HG02571 (cell line): ENCODE measurements around the gene NADSYN1.

Experiments used
- ATAC-seq: cut with Tn5 transposase; IDR thresholded peaks from one replicate; pipeline ENCODE4 v1.9.1; 2021; ENCODE audit warnings: mild to moderate bottlenecking, moderate library complexity; ENCODE audit not compliant: unreplicated experiment

The NADSYN1 gene

GRCh38 chr11:71489311-71490043 lies 36.5 kb downstream of the NADSYN1 start:
- ATAC-seq: no peak

- no peak for ATAC-seq
Measured at GRCh38 chr11:71490044-71490730, 37.2 kb downstream of the NADSYN1 start.

DNA sequence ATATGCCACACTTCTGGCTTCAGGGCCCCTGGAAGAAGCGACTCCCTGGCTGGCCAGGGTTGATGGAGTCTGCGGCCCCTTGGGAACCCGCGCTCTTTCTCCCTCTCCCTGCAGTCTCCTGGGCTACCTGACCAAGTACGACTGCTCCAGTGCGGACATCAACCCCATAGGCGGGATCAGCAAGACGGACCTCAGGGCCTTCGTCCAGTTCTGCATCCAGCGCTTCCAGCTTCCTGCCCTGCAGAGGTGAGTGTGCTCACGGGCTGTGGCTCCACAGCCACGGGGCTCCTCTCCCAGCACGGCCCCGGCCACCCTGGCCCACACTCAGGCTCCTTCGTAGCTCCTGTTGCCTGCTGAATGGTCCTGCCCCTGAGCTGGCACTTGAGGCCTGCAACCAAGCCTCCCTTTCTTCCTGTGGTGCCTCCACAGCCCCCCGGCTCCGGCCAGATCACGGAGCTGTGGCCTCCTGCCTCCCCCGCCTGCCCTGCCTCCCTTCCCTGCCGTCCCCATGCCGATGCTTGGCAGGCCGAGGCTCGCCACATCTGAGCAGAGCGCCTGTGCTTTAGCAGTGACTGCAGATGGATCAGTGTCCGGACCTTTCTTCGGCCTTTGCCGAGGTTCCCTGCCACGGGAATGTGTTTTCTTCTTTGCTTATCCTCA lies 37.9 kb downstream of the NADSYN1 start:
- no peak for ATAC-seq

DNA sequence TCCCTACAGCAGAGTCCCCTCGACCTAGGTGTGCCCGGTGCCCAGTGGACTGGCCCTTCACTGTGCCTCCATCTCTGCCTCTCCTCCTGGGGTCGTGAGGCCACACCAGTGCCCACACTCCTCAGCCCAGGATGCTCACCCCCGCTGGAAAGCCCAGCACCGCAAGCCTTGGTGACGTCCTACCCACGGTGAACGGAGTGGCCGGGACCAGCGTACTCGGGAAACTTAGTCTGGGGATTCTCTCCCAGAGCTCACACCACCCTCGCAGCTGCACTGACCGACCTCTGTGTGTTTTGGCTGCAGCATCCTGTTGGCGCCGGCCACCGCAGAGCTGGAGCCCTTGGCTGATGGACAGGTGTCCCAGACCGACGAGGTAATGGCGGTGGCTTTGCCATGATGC lies 38.5 kb downstream of the NADSYN1 start:
- ATAC-seq: no peak

DNA sequence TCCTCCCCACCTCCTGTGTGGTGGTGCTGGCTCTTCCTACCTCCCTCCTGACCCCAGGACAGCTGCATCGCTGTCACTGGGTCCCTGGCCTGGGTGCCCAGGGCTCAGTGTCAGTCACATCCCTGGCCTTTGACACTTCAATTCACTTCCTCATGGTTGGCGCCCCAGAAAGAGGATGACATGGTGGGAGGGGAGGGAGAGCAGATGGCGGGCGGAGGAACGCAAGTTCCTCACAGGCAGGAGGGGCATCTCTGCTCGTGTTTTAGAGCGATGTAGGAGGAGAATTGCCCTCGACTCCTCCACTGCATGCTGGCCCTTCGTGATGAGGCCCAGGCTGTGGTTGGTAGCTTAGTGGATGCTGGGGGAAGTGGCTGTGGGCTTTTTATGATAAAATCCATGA lies 38.9 kb downstream of the NADSYN1 start:
- no peak for ATAC-seq

GRCh38 chr11:71495286-71496230 lies 42.6 kb downstream of the NADSYN1 start:
- ATAC-seq: no peak

DNA sequence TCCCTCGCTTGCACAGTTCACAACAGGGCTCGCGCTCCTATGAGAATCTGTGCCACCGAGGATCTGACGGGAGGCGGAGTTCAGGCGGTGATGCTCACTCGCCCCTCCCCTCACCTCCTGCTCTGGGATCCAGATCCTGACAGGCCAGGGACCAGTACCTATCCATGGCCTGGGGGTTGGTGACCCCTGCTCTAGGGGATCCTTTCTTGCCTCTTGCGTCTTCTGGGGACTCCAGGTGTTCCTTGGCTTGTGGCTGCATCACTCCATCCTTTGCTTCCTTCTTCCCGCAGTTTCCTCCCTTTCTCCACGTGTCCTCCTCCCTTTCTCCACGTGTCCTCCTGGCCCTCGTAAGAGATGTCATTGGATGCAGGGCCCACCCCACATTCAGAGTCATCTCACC lies 43.4 kb downstream of the NADSYN1 start:
- ATAC-seq: no peak

DNA sequence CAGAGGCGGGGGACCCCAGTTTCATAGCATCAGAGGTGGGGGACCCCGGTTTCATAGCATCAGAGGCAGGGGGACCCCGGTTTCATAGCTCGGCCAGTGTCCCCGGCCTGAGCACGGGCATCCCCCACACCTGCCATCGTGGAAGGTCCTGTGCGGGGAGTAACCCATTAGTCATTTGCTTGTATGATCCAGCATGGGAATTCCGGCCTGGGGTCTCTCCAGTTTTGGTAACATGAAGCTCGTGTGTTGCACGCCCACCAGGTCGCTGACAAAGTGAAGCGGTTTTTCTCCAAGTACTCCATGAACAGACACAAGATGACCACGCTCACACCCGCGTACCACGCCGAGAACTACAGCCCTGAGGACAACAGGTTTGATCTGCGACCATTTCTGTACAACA lies 45.1 kb downstream of the NADSYN1 start:
- no peak for ATAC-seq

DNA sequence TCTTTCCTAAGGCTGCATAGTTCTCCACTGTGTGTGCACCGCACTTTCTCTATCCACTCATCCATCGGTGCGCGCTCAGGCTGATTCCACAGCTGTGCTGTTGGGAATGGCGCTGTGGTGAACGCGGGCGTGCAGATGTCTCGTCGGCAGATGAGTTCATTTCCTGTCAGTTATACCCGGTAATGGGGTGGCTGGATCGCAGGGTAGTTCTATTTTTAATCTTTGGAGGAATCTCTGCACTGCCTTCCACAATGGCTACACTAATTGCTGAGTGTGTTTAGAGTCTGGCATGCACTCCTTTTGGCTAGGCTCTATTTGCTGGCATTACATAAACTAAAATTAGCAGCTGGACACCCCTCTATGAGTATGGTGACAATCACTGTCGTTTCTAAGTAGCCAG lies 46.1 kb downstream of the NADSYN1 start:
- no peak for ATAC-seq

GRCh38 chr11:71499546-71499945 lies 46.5 kb downstream of the NADSYN1 start:
- no peak for ATAC-seq

GRCh38 chr11:71500601-71501021 lies 47.6 kb downstream of the NADSYN1 start:
- ATAC-seq: no peak

- no peak for ATAC-seq
Measured at GRCh38 chr11:71501071-71501985, 48.3 kb downstream of the NADSYN1 start.

GRCh38 chr11:71502026-71502425 lies 49.0 kb downstream of the NADSYN1 start:
- ATAC-seq: no peak

DNA sequence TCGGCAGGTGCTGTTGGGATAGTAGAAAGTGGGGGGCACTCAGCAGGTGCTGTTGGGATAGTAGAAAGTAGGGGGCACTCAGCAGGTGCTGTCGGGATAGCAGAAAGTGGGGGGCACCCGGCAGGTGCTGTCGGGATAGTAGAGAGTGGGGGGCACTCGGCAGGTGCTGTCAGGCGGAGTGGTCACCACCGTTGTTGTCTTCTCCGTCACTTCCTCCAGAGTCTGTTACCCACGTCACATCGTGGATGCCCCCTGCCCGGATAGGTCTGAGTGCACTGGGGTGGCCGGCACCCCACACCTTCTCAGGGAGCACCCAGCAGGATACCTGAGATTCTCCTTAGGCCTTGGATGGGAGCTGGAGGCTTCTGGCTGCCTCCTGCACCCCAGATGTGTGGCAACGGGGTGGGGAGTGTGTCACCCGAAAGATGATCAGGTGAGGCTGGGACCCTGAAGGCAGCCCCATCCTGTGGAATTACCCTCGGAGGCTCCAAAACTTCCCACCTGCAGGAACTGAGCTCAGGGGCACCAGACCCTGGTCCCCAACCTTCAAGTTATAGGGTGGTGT lies 50.0 kb downstream of the NADSYN1 start:
- ATAC-seq: no peak

- ATAC-seq: no peak
Measured at GRCh38 chr11:71504531-71504930, 51.5 kb downstream of the NADSYN1 start.

GRCh38 chr11:71505001-71505400 lies 52.0 kb downstream of the NADSYN1 start:
- no peak for ATAC-seq

DNA sequence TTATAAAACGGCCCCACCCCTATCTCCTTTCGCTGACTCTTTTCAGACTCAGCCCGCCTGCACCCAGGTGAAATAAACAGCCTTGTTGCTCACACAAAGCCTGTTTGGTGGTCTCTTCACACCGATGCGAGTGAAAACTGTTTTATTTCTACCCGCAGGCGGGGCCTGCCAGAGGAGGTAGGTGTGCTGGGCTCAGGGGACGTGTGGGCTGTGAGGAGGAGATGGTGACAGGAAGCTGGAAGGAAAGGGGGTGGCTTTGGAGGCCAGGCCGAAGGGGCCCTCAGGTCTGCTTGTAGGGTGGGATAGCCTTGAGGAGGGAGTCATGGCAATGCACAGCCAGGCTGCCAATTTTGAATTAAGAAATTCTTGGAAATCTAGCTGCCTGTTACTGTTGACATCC lies 52.8 kb downstream of the NADSYN1 start:
- ATAC-seq: no peak

GRCh38 chr11:71507102-71507501 lies 54.1 kb downstream of the NADSYN1 start:
- no peak for ATAC-seq
